AG09319 (cell line): ENCODE results near the gene SCG3.

Source experiments
- DNase-seq: peaks from one replicate; pipeline ENCODE4 v3.0.0-alpha.2; 2010; ENCODE audit warnings: low read depth; ENCODE audit errors: extremely low read depth
- TF ChIP-seq, protein P1 (sequence below): IDR thresholded peaks from 2 replicates; pipeline ENCODE4 v1.5.1; 2011; ENCODE audit warnings: low read depth, mild to moderate bottlenecking, inconsistent platforms, low read length, moderate library complexity

SCG3 gene

DNA sequence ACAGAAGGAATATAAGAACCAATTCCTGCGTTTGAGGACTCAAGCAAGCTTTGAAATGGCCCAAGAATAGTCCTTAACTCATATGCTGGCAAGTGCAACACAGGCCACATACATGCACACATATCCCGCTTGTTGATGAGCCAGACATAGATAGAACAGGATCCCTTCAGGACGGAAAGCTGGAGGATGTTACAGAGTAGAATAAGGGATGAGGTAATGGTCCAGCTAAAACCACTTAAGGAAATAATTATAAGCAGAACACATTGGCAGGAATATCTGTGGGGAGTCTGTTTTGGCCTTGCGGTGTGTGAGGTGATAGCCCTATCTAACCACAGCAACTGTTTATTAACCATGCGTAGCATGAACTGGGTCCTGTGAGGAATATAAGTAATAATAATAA is 25.0 kb downstream of the SCG3 start:
- TF ChIP-seq, protein P1, sequence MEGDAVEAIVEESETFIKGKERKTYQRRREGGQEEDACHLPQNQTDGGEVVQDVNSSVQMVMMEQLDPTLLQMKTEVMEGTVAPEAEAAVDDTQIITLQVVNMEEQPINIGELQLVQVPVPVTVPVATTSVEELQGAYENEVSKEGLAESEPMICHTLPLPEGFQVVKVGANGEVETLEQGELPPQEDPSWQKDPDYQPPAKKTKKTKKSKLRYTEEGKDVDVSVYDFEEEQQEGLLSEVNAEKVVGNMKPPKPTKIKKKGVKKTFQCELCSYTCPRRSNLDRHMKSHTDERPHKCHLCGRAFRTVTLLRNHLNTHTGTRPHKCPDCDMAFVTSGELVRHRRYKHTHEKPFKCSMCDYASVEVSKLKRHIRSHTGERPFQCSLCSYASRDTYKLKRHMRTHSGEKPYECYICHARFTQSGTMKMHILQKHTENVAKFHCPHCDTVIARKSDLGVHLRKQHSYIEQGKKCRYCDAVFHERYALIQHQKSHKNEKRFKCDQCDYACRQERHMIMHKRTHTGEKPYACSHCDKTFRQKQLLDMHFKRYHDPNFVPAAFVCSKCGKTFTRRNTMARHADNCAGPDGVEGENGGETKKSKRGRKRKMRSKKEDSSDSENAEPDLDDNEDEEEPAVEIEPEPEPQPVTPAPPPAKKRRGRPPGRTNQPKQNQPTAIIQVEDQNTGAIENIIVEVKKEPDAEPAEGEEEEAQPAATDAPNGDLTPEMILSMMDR: no peak
- DNase-seq: peak; percentile 11

DNA sequence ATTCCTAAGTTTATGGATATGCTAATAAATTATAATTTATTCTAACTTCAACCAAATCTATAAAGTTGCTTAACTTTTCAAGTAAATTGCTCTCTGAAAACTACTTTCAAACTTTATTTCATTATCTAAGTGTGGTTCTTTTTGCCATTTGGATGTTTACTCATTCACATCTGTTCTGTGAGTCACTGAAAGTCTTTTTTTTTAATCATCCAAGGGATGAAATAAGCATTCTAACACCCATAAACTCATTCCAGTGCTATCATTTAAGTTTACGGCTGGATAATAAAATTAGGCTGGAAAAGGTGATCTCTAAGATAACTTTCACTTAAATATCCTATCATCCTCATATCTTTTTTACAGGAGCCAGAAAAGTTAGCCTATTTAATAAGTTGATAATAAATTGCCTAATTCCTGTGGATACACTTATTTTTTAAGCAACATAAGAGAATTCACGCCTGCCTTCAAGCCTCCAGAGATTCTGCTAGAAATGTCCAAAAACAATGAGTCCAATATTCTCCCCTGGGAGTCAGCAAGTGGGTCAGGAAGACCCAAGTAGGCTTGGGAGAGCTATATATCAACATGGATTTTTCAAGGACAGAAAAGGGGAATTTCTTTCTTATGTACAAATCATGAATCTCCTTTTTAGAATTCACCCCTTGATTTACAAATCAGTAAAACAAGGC is 25.8 kb downstream of the SCG3 start:
- TF ChIP-seq, protein P1: no peak

DNA sequence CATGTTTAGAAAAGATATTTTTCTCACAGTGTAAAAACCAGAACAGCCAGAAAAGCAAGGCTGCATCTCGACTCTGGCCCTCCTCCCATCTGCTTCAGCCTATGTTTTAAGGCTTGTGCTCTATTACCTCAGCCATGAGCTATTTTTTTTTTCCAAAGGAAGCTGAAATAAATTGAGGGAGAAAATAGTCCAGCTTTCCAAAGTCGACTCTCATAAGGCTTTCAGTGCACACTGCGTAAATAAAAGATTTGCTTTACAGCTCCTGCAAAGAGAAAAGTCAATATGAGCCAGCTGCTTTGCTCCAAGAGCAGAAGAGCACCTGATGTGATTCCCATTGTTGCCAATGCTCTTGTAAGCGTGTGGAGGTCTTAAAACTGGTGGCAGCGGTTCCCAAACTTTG is 26.7 kb downstream of the SCG3 start:
- no peak for DNase-seq
- TF ChIP-seq, protein P1: no peak

More for the DNA sequence above, 25.8 kb downstream of the SCG3 start:
- no peak for DNase-seq

DNA sequence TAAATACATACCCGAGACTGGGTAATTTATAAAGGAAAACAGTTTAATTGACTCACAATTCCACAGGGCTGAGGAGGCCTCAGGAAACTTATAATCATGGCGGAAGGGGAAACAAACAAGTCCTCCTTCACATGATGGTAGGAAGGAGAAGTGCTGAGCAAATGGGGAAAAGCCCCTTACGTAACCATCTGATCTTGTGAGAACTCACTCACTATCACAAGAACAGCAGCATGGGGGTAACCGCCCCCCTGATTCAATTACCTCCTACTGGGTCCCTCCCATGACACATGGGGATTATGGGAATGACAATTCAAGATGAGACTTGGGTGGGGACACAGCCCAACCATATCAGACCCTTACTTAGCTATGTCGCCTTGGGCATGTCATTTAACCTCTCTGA is 27.7 kb downstream of the SCG3 start:
- DNase-seq: no peak
- TF ChIP-seq, protein P1: no peak

GRCh38 chr15:51714162-51714561 is 32.9 kb downstream of the SCG3 start:
- TF ChIP-seq, protein P1: no peak
- no peak for DNase-seq

DNA sequence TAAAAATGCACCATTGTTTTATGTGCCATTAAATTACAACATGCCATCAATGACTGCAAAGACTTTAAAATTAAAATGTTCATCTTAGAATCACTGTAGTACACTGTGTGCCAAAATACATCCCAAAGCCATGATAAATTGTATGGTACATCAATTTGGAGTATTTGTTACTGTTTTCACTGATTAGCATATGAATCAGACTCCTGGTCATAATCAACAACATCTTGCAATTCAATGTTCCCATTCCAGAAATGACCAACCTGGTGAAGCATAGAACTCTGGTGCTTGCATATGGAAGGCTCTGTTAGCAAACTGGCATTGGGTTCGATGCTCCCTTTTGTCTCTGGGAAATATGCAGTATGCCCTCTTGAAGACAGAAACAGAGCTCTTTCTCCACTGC is 33.6 kb downstream of the SCG3 start:
- TF ChIP-seq, protein P1: no peak
- no peak for DNase-seq

- TF ChIP-seq, protein P1: no peak
These were observed 36.9 kb downstream of the SCG3 start for GRCh38 chr15:51718219-51718618.

More at GRCh38 chr15:51718219-51718618, 36.9 kb downstream of the SCG3 start:
- DNase-seq: no peak
